ENCODE measurements around the gene GFI1. TPM values are rescaled to one million over a fixed set of nuclear protein-coding genes. Genes with fewer than 3 reads are reported as not detected.

The GFI1 gene
- polyA plus RNA-seq, 1 of the 3 experiments (the other 2 are of a cell fraction) = 0.18 TPM

DNA sequence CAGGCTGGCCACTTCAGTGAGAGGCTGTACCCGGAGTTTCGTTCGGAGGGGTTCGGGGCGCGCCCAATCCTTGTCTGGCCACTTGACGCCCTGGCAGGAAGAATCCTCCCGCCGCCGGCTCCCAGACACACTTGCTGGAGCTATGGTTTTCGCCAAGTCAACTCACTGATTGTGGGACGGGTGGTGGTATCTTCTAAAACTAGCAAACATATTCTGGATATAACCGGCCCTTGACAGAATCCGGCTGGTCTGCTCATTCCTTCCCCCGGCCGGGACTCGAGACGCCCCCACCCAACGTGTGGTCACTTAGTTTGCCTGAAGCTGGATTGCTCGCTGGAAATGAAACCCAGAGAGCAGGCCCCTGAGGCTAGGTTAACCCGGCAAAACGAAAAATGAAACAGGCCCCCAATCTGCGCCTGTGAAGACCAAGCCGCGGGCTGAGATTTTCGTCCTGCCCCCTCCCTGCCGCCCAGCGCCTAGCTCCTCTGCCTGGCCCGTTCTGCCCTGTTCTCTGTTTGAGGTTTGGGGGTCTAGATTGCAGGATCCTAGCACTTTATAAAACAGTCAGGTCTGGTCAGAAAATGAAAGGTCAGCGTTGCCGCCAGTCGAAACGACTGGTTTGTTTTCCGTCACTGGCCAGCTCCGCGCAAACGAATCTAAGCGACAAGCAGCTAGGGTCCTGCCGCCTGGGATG lies 4.6 kb downstream of the GFI1 start:
- CTCF ChIA-PET = interaction anchor here (0.8 to 1.9 kb wide), 2 partner anchors 8 to 301 kb away, joined by 3 to 6 read pairs; no protein-coding TSS in a partner anchor
- Histone ChIP-seq H4K20me1 (ENCODE audit: insufficient read depth) (peaks cover 6% of the 10 kb centered on the region; the same call in 1 of the 2 replicates), H3K4me3 (ENCODE audit: low read depth in 2 of 2, low read length in 1 of 2) (no peak overlapping the region), H3F3A (replicated peaks; ENCODE audit: insufficient read depth) (no peaks in the 10 kb centered on the region), H3K9me2 (no peaks in the 10 kb centered on the region), H3K9ac (no peak overlapping the region), H3K27me3 (ENCODE audit: insufficient read depth) (peaks cover 91% of the 10 kb centered on the region), H3K9me3 (no peaks in the 10 kb centered on the region), H3K27ac (ENCODE audit: low read depth in 2 of 2, low read length in 1 of 2) (no peak overlapping the region), H3K79me2 (ENCODE audit: insufficient read depth) (no peaks in the 10 kb centered on the region), H3K4me2 (peak overlapping the region; percentile 73), H2AFZ (ENCODE audit: low read depth) (no peak overlapping the region), H3K4me1 (ENCODE audit: control insufficient read depth in 1 of 2, insufficient read depth in 2 of 2, low read depth in 1 of 2, low read length in 1 of 2) (peaks cover 0 to 14% of the 10 kb centered on the region in 2 experiments; a peak in 1 of 4 replicates), H3K36me3 (replicated peaks in 1 of 2; ENCODE audit: control insufficient read depth in 1 of 2, insufficient read depth in 2 of 2, low read length in 1 of 2) (no peaks in the 10 kb centered on the region)
- POLR2A ChIA-PET = no interaction called here
- TF ChIP-seq MXI1 (IDR thresholded peaks at IDR 0.05; ENCODE audit: low read depth, low read length) (no peak), RCOR1 (IDR thresholded peaks at IDR 0.05; ENCODE audit: low read length) (no peak), FOSL2 (IDR thresholded peaks at IDR 0.05; ENCODE audit: borderline replicate concordance, low read depth) (no peak)
- TF ChIP-seq, protein P1, sequence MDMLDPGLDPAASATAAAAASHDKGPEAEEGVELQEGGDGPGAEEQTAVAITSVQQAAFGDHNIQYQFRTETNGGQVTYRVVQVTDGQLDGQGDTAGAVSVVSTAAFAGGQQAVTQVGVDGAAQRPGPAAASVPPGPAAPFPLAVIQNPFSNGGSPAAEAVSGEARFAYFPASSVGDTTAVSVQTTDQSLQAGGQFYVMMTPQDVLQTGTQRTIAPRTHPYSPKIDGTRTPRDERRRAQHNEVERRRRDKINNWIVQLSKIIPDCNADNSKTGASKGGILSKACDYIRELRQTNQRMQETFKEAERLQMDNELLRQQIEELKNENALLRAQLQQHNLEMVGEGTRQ (IDR thresholded peaks at IDR 0.05; ENCODE audit: borderline replicate concordance, low read depth, low read length) = no peak
- TF ChIP-seq, protein P2, sequence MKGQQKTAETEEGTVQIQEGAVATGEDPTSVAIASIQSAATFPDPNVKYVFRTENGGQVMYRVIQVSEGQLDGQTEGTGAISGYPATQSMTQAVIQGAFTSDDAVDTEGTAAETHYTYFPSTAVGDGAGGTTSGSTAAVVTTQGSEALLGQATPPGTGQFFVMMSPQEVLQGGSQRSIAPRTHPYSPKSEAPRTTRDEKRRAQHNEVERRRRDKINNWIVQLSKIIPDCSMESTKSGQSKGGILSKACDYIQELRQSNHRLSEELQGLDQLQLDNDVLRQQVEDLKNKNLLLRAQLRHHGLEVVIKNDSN (IDR thresholded peaks at IDR 0.05; ENCODE audit: borderline replicate concordance, low read depth) = 0 out of 2 replicates have a peak, but pooled peaks have one; percentile 6
- whole genome bisulfite sequencing (ENCODE audit: low lambda C conversion rate) = 2% methylated on average over 28 of the region's 39 CpGs
- DNase-seq = peak; percentile 41

DNA sequence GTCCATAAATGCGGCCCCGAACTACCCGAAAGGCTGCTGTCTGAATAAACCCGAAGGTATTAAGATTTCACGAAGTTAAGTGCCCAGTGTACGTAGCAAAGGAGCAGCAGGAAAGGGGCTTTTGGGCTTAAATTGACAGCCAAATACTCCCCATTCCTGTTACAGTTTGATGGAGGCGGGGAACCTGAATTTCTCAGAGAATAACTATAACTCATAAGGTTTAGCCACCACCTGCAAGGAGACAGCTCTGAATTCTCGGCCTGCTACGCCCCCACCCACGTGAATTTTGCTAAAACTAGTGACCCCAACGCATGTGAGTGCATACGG lies 5.2 kb downstream of the GFI1 start:
- H2AFZ ChIP-seq (ENCODE audit: low read depth) = no peak overlapping the region
- DNase-seq = no peak
- no peaks in the 10 kb centered on the region for H3K79me2 ChIP-seq (ENCODE audit: insufficient read depth)
- no peak overlapping the region for H3K9ac ChIP-seq
- H4K20me1 ChIP-seq (ENCODE audit: insufficient read depth) = peaks cover 6% of the 10 kb centered on the region; the same call in 1 of the 2 replicates
- no peak overlapping the region for H3K4me3 ChIP-seq (ENCODE audit: low read depth in 2 of 2, low read length in 1 of 2)
- TF ChIP-seq, protein P3, sequence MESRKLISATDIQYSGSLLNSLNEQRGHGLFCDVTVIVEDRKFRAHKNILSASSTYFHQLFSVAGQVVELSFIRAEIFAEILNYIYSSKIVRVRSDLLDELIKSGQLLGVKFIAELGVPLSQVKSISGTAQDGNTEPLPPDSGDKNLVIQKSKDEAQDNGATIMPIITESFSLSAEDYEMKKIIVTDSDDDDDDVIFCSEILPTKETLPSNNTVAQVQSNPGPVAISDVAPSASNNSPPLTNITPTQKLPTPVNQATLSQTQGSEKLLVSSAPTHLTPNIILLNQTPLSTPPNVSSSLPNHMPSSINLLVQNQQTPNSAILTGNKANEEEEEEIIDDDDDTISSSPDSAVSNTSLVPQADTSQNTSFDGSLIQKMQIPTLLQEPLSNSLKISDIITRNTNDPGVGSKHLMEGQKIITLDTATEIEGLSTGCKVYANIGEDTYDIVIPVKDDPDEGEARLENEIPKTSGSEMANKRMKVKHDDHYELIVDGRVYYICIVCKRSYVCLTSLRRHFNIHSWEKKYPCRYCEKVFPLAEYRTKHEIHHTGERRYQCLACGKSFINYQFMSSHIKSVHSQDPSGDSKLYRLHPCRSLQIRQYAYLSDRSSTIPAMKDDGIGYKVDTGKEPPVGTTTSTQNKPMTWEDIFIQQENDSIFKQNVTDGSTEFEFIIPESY (IDR thresholded peaks at IDR 0.05; ENCODE audit: borderline replicate concordance, low read depth) = no peak
- TF ChIP-seq RFX5 (IDR thresholded peaks at IDR 0.05; ENCODE audit: low read length) = no peak
- TF ChIP-seq JUND (IDR thresholded peaks at IDR 0.05) = no peak
- TF ChIP-seq, protein P4, sequence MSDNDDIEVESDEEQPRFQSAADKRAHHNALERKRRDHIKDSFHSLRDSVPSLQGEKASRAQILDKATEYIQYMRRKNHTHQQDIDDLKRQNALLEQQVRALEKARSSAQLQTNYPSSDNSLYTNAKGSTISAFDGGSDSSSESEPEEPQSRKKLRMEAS (IDR thresholded peaks at IDR 0.05; ENCODE audit: low read depth) = no peak
- TF ChIP-seq EP300 (IDR thresholded peaks at IDR 0.05; ENCODE audit: borderline replicate concordance in 1 of 2, low read depth in 1 of 2, low read length in 1 of 2) = no peak
- no peak for TF ChIP-seq RAD21 (IDR thresholded peaks at IDR 0.05; ENCODE audit: low read length)
- TF ChIP-seq, protein P1 (IDR thresholded peaks at IDR 0.05; ENCODE audit: borderline replicate concordance, low read depth, low read length) = no peak
- no peak for TF ChIP-seq FOXM1 (IDR thresholded peaks at IDR 0.05; ENCODE audit: low read depth)
- no peak for TF ChIP-seq MEF2A (IDR thresholded peaks at IDR 0.05; ENCODE audit: borderline replicate concordance, low read depth)
- TF ChIP-seq RCOR1 (IDR thresholded peaks at IDR 0.05; ENCODE audit: low read length) = no peak
- TF ChIP-seq TAF1 (IDR thresholded peaks at IDR 0.05; ENCODE audit: borderline replicate concordance, low read depth, low read length) = no peak
- TF ChIP-seq NRF1 (IDR thresholded peaks at IDR 0.05; ENCODE audit: low read depth, low read length) = no peak
- no peak for TF ChIP-seq POLR2AphosphoS5 (IDR thresholded peaks at IDR 0.05; ENCODE audit: low read depth, low read length)
- TF ChIP-seq EZH2phosphoT487 (IDR thresholded peaks at IDR 0.05; ENCODE audit: borderline replicate concordance, low read depth) = no peak; the same call in 1 of the 2 replicates
- TF ChIP-seq YY1 (IDR thresholded peaks at IDR 0.05; ENCODE audit: low read depth) = no peak
- TF ChIP-seq, protein P5, sequence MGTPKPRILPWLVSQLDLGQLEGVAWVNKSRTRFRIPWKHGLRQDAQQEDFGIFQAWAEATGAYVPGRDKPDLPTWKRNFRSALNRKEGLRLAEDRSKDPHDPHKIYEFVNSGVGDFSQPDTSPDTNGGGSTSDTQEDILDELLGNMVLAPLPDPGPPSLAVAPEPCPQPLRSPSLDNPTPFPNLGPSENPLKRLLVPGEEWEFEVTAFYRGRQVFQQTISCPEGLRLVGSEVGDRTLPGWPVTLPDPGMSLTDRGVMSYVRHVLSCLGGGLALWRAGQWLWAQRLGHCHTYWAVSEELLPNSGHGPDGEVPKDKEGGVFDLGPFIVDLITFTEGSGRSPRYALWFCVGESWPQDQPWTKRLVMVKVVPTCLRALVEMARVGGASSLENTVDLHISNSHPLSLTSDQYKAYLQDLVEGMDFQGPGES (IDR thresholded peaks at IDR 0.05; ENCODE audit: low read depth, low read length) = no peak
- no peak for TF ChIP-seq FOSL2 (IDR thresholded peaks at IDR 0.05; ENCODE audit: borderline replicate concordance, low read depth)
- H3K27me3 ChIP-seq (ENCODE audit: insufficient read depth) = peaks cover 86% of the 10 kb centered on the region
- WGBS (ENCODE audit: low lambda C conversion rate) = 24% methylated on average over 10 of the region's 12 CpGs
- peaks cover 0 to 13% of the 10 kb centered on the region in 2 experiments; a peak in 1 of 4 replicates for H3K4me1 ChIP-seq (ENCODE audit: control insufficient read depth in 1 of 2, insufficient read depth in 2 of 2, low read depth in 1 of 2, low read length in 1 of 2)
- POLR2A ChIA-PET = no interaction called here
- H3K9me2 ChIP-seq = no peaks in the 10 kb centered on the region
- no peak overlapping the region for H3K27ac ChIP-seq (ENCODE audit: low read depth in 2 of 2, low read length in 1 of 2)
- H3K36me3 ChIP-seq (replicated peaks in 1 of 2; ENCODE audit: control insufficient read depth in 1 of 2, insufficient read depth in 2 of 2, low read length in 1 of 2) = no peaks in the 10 kb centered on the region
- no peaks in the 10 kb centered on the region for H3F3A ChIP-seq (replicated peaks; ENCODE audit: insufficient read depth)
- H3K4me2 ChIP-seq = peak overlapping the region; percentile 73
- CTCF ChIA-PET = interaction anchor here (1.9 kb wide), 1 partner anchor 8 kb away, joined by 6 read pairs; no protein-coding TSS in a partner anchor
- H3K9me3 ChIP-seq = no peaks in the 10 kb centered on the region
